ENCODE measurements around the gene NFIA.

The NFIA gene

DNA sequence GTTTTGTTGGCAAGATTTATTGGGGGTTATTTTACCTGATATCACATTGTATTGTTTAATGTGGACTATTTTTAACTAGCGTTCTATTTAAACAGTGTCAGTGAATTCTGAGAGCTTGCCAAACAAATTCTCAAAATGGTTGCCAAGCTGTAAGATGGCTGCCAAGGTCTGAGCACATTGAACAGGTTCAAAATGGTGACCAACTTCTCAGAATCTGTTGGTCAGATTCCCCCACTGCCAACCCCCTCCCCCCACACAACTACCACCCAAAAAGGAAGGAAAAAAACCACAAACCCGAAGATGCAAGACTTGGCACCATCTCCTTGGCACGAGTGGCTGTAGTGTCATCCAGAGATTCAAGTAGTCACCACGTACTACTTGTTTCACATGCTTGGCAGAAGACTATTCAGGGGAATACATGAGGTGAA is 159.1 kb downstream of the NFIA start:
- DNase-seq (ENCODE audit: low read depth in 2 of 3, low spot score in 2 of 3): no peak

DNA sequence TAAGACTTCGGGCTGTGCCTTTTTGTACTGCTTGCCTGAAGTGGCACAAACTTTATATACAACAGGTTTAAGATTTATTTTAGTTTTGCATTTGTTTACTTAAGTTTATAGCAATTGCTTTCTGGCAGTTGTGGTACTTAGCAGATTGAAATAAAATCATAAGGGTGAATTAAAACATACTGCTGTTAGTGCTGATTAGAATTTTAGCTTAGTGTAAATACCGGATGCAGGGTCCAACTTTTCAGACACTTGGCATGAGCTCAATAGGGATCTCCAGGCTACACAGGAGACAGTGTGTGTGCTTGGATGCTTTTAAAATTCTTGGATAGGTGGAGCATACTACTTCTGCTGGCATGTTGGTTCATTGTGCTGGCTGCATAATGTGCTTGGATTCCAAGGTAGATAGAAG is 159.6 kb downstream of the NFIA start:
- no peak for DNase-seq (ENCODE audit: low read depth in 2 of 3, low spot score in 2 of 3)

DNA sequence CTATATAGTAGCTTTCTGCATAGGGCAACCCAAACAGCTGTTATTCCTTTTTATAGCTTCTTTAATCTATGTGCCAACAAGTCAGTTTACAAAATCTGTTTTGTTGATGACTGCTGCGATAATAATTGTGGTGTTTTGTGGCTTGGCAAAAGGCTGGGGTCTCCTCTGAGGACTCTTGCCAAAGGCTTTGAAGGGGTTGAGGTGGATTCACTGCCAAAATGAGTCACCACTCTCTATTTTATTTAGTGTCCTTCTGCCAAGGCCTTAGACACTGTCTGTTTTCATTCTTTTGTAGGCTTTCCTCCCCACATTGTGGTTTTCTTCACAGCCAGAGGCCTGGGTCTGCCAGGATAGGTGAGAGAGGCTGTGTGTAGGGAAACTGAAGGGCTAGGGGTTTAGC is 161.8 kb downstream of the NFIA start:
- no peak for DNase-seq (ENCODE audit: low read depth in 2 of 3, low spot score in 2 of 3)

GRCh38 chr1:61245696-61246400 is 163.5 kb downstream of the NFIA start:
- no peak for DNase-seq (ENCODE audit: low read depth in 2 of 3, low spot score in 2 of 3)

DNA sequence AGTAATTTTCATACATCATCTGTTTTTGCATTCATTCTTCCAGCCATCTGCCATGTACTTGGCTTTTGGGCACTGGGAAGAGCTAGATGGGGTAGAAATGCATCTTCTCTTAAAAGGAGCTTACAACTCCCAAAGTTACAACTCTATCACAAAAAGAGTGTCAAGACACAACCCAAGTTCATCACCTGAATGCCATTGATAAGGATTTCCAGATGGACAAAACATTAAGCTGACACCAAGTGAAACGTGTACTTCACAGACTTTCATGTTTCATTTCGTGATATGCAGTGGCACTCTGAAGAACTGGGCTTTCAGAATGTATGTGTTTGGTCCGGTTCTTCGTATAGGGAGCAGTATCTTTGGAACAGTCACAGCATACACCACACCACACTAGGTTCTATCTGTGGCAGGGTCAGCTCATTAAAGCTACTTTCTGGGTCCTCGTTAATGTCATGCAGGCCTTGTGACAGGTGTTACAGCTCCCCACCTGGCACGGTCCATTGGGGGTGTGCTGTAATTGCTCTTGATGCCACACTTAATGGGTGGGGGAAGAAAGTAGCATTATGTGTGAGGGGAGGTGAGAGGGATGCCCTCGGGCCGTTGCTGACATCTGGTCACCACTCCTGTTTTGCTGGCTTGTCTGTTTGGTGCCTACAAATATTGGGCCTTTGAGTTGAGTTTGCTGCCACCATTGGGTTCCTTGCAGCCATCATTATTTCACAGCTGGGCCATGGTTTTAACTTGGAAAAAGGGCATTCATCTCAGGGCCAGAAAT is 164.9 kb downstream of the NFIA start:
- DNase-seq (ENCODE audit: low read depth in 2 of 3, low spot score in 2 of 3): no peak

DNA sequence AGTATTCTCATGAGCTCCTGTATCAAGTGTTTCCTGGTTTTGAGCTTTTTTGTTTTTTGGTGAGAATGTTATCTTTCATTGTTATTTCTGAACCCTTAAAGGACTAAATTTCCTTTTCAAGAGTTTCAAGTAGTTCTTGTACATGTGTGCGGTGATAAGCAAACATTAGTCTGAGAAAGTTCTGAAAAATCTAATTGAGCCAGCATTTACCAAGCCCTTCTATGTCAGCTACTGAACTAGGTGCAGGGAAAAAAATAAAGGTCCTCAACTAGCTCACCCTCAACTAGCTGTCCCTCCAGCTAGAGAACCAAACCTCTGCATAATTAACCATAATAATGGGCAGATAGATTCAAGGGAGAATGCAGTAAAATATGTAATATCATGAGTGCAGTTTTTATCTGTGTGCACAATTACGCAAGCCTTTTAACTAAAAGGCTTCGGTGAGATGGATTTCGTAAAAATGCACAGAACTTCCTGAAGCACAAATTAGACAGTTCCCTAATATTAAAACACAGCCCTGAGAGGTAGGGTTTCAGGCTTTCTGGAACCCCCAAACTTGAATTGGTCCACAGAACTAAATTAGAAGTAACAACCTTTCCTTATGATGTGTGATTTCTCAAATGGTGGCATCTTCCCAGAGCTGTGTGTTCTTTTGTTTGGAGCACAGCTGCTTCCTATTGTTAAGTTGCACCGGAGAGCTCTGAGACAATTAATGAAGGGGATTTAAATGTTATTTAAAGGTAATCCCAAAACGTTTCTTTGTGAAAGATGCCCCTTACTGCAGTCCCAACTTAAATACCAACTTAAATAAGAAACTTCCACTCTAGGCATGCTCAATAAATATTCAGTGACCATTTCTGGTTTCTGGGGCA is 165.8 kb downstream of the NFIA start:
- no peak for DNase-seq (ENCODE audit: low read depth in 2 of 3, low spot score in 2 of 3)

DNA sequence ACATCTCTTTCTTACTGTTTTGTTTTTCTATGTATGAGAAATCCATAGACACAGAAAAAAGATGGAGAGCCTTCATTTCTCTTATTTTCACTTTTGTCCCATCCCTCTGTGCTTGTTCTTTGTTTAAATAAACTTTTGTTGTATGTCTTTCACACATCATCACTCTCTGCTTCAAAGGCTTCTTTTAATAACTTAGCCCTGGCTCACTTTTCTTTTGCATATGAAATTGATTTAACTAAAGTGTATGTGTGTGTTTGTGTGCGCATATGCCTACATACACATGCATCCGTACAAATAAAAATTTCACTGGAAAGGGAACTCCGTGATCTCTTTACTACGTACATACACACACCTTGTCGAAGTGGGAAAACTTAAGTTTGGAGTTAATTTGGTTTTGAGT is 168.6 kb downstream of the NFIA start:
- DNase-seq (ENCODE audit: low read depth in 2 of 3, low spot score in 2 of 3): no peak

DNA sequence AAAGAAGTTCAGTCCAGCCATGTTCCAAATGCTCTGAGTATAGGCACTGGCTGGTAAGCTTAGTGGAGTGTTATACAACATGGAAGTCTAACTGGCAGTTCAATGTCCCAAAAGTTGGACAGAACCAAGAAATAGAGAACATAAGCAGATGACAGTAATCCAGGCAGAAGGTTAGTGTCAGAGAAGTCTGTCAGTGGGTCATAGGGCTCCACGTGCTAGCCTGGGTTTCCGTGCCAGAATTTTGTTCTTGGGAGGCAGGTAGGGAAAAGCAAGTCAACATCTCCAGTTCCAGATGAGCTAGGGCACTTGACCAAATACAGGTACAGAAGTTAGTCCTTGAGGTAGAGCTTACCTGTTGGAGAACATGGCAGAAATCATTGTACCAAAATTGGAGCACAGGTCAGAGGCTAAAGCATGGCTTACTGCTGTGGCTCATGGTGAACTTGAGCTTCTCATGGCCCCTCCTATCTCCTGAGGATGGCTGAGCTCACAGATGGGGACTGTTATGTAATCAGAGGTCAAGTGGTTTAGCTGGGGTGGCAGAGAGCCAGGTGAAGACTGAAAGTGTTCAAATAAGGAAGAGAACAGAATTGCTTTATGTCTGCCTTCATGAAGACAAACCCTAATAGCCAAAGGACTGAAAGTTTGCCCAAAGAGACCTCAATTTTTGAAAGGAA is 170.8 kb downstream of the NFIA start:
- DNase-seq (ENCODE audit: low read depth in 2 of 3, low spot score in 2 of 3): no peak

- DNase-seq (ENCODE audit: low read depth in 2 of 3, low spot score in 2 of 3): no peak
Measured at GRCh38 chr1:61253912-61254633, 171.7 kb downstream of the NFIA start.

GRCh38 chr1:61254634-61255357 is 172.4 kb downstream of the NFIA start:
- no peak for DNase-seq (ENCODE audit: low read depth in 2 of 3, low spot score in 2 of 3)

DNA sequence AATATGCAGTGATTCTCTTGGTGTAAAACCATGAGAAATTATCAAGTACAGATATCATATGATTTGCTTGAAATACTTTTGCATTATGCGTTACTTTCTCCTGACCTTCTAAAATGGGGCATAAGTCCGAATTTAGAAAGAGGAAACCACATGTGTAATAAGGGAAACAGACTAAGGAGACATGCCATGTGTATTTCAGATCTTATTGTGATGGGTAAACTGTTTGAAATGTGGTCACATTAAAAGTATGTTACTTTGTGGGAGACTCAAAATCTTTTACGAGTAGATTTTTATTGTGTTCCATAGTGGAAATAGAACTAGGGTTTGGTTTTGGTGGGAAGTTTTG is 173.0 kb downstream of the NFIA start:
- DNase-seq (ENCODE audit: low read depth in 2 of 3, low spot score in 2 of 3): no peak

- no peak for DNase-seq (ENCODE audit: low read depth in 2 of 3, low spot score in 2 of 3)
Measured at GRCh38 chr1:61259379-61260148, 177.2 kb downstream of the NFIA start.

GRCh38 chr1:61260171-61260570 is 177.8 kb downstream of the NFIA start:
- no peak for DNase-seq (ENCODE audit: low read depth in 2 of 3, low spot score in 2 of 3)

DNA sequence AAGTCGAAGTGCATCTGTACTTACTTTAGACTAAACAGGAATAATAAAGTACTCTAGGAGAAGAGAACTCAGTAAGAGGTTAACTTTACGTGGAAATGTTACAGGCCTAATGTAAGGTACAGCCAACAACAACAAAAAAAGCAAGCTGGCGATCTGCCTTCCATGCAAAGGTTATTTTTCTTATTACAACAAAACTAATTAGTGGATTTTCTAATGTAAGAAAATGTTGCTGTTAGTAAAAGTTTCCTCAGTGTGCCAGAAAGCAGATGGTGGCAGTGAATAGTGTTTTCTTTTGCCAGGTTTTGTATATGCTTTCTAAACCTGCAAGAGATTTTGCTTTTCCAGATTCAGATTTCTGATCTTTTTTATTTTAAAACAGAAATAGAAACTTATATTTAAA is 179.2 kb downstream of the NFIA start:
- no peak for DNase-seq (ENCODE audit: low read depth in 2 of 3, low spot score in 2 of 3)

DNA sequence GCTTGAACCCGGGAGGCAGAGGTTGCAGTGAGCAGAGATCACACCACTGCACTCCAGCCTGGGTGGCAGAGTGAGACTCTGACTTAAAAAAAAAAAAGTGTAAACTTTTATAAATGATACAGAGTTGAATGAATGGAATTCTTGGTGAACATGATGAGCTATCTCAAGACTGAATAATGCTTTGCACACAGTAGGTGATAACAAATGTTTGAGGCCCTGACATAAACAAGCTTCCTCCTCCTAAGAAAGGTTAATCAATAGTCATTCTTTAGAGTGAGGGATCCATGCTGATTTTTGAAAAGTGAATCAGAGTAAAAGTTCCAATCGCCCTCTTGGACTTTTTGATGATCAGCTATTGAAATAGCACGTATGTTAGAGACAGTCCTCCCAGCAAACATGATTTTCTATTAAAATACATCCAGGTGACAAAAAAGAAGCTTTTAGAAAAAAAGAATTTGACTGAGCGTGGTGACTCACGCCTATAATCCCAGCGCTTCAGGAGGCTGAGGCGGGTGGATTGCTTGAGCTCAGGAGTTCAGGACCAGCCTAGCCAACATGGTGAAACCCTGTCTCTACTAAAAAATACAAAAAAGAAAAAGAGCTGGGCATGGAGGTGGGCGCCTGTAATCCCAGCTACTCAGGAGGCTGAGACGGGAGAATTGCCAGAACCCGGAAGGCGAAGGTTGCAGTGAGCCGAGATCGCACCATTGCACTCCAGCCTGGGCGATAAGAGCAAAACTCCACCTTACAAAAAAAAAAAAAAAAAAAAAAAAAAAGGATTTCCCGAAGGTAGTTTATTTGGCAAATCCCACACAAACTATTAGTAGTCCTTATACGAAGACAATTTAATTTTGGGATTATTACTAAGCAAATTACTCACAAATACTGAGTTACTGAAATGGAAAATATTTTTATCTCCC is 181.8 kb downstream of the NFIA start:
- no peak for DNase-seq (ENCODE audit: low read depth in 2 of 3, low spot score in 2 of 3)

- DNase-seq (ENCODE audit: low read depth in 2 of 3, low spot score in 2 of 3): no peak
Measured at GRCh38 chr1:61264825-61265242, 182.5 kb downstream of the NFIA start.

DNA sequence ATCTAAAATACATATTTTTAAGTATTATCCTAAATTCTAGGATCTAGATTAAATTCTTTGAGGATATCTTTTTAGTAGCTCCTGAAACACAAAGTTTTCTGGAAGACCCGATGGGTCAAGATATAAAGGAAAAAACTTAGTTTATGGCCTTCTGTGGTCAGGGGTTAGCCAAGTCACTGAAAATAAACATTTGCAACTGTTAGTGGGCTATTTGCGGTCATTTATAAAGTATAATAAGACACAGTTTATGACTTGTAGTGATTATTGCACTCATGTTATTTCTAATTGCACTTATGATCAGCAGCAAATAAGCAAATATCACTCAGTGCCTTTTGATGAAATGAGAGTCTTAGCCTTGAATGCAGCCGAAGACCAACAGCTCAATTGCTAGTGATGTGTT is 183.3 kb downstream of the NFIA start:
- no peak for DNase-seq (ENCODE audit: low read depth in 2 of 3, low spot score in 2 of 3)

- no peak for DNase-seq (ENCODE audit: low read depth in 2 of 3, low spot score in 2 of 3)
Measured at GRCh38 chr1:61266738-61267137, 184.4 kb downstream of the NFIA start.

Measured in activated CD8-positive, alpha-beta memory T cell treated with anti-CD3 and anti-CD28 coated beads for 48 hours (primary cell).